Measurements from ENCODE around the gene MAB21L2. TPM values are rescaled to one million over a fixed set of nuclear protein-coding genes. Genes with fewer than 3 reads are reported as not detected.

Gene MAB21L2
- total and polyA plus RNA-seq, 2 experiments from 2014 or later = not detected

GRCh38 chr4:150540959-150541360, 41.0 kb upstream of the MAB21L2 start:
- Histone ChIP-seq H3K4me2 (ENCODE audit: unreplicated experiment) (no peak overlapping the region), H3F3A (ENCODE audit: insufficient read depth) (no peaks in the 10 kb centered on the region), H4K20me1 (ENCODE audit: insufficient read depth) (no peaks in the 10 kb centered on the region), H3K27me3 (replicated peaks; ENCODE audit: insufficient read depth) (no peaks in the 10 kb centered on the region), H3K27ac (no peak overlapping the region), H3K36me3 (ENCODE audit: low read depth) (no peaks in the 10 kb centered on the region), H3K9me2 (ENCODE audit: insufficient read depth) (no peaks in the 10 kb centered on the region), H3K79me2 (ENCODE audit: insufficient read depth) (no peaks in the 10 kb centered on the region), H2AFZ (no peak overlapping the region), H3K9me3 (ENCODE audit: low read depth) (no peaks in the 10 kb centered on the region), H3K4me1 (ENCODE audit: insufficient read depth) (no peaks in the 10 kb centered on the region), H3K4me3 (no peak overlapping the region), H3K9ac (no peak overlapping the region)
- WGBS, 2 experiments (ENCODE audit: low coverage in 1 of 2, low lambda C conversion rate in 2 of 2, missing lambda C conversion rate in 2 of 2) = 78 to 81% methylated on average over 3 of the region's 3 CpGs
- in situ Hi-C loops (cut with MboI) = no loop called here
- TF ChIP-seq EZH2 (IDR thresholded peaks at IDR 0.05; ENCODE audit: insufficient read depth, poor library complexity, severe bottlenecking) (no peak), EZH2phosphoT487 (IDR thresholded peaks at IDR 0.05; ENCODE audit: insufficient read depth, low read depth) (no peak)
- no peak for DNase-seq

GRCh38 chr4:150541681-150542080, 40.3 kb upstream of the MAB21L2 start:
- H3K79me2 ChIP-seq (ENCODE audit: insufficient read depth) = no peaks in the 10 kb centered on the region
- DNase-seq = no peak
- 80 to 81% methylated on average over 3 of the region's 3 CpGs for WGBS, 2 experiments (ENCODE audit: low coverage in 1 of 2, low lambda C conversion rate in 2 of 2, missing lambda C conversion rate in 2 of 2)

GRCh38 chr4:150543042-150543441, 38.9 kb upstream of the MAB21L2 start:
- no peaks in the 10 kb centered on the region for H3K79me2 ChIP-seq (ENCODE audit: insufficient read depth)
- TF ChIP-seq EZH2 (IDR thresholded peaks at IDR 0.05; ENCODE audit: insufficient read depth, poor library complexity, severe bottlenecking) (no peak), EZH2phosphoT487 (IDR thresholded peaks at IDR 0.05; ENCODE audit: insufficient read depth, low read depth) (no peak)
- no peaks in the 10 kb centered on the region for H3F3A ChIP-seq (ENCODE audit: insufficient read depth)
- no peaks in the 10 kb centered on the region for H3K36me3 ChIP-seq (ENCODE audit: low read depth)
- no peaks in the 10 kb centered on the region for H4K20me1 ChIP-seq (ENCODE audit: insufficient read depth)
- in situ Hi-C loops (cut with MboI) = no loop called here
- H3K27ac ChIP-seq = no peak overlapping the region
- H3K4me3 ChIP-seq = no peak overlapping the region
- H3K4me2 ChIP-seq (ENCODE audit: unreplicated experiment) = no peak overlapping the region
- H3K9ac ChIP-seq = no peak overlapping the region
- H3K4me1 ChIP-seq (ENCODE audit: insufficient read depth) = no peaks in the 10 kb centered on the region
- no peaks in the 10 kb centered on the region for H3K9me2 ChIP-seq (ENCODE audit: insufficient read depth)
- 55 to 56% methylated on average over 1 of the region's 1 CpG for WGBS, 2 experiments (ENCODE audit: low coverage in 1 of 2, low lambda C conversion rate in 2 of 2, missing lambda C conversion rate in 2 of 2)
- no peaks in the 10 kb centered on the region for H3K9me3 ChIP-seq (ENCODE audit: low read depth)
- no peak overlapping the region for H2AFZ ChIP-seq
- no peak for DNase-seq
- no peaks in the 10 kb centered on the region for H3K27me3 ChIP-seq (replicated peaks; ENCODE audit: insufficient read depth)

More at GRCh38 chr4:150541681-150542080, 40.3 kb upstream of the MAB21L2 start:
- H3F3A ChIP-seq (ENCODE audit: insufficient read depth) = no peaks in the 10 kb centered on the region
- H3K27ac ChIP-seq = no peak overlapping the region
- no peaks in the 10 kb centered on the region for H3K9me3 ChIP-seq (ENCODE audit: low read depth)
- H3K36me3 ChIP-seq (ENCODE audit: low read depth) = no peaks in the 10 kb centered on the region
- no peaks in the 10 kb centered on the region for H3K4me1 ChIP-seq (ENCODE audit: insufficient read depth)
- no peaks in the 10 kb centered on the region for H3K9me2 ChIP-seq (ENCODE audit: insufficient read depth)
- no peak overlapping the region for H3K4me2 ChIP-seq (ENCODE audit: unreplicated experiment)
- TF ChIP-seq EZH2 (IDR thresholded peaks at IDR 0.05; ENCODE audit: insufficient read depth, poor library complexity, severe bottlenecking) (no peak), EZH2phosphoT487 (IDR thresholded peaks at IDR 0.05; ENCODE audit: insufficient read depth, low read depth) (no peak)
- H3K9ac ChIP-seq = no peak overlapping the region
- H2AFZ ChIP-seq = no peak overlapping the region
- H3K27me3 ChIP-seq (replicated peaks; ENCODE audit: insufficient read depth) = no peaks in the 10 kb centered on the region
- in situ Hi-C loops (cut with MboI) = no loop called here
- H4K20me1 ChIP-seq (ENCODE audit: insufficient read depth) = no peaks in the 10 kb centered on the region
- no peak overlapping the region for H3K4me3 ChIP-seq

DNA sequence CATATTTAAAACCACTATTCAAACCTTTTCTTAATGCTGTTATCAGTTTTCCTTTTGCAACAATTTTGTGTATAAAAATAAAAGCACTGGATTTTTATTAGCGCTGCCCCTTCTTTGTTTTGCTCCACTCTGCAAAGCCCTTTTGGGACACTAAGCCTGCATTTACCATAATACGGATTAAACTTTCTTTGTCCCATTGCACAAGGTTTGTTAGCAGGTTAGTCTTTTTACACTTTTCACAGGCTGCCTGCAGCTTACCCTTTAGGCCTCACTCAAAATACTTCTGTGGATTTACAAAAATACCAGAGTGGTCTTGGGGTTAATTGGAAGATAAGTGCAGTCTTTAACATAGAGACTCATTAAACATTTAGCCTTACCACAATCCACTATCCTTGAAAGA, 35.7 kb upstream of the MAB21L2 start:
- 94 to 96% methylated on average over 2 of the region's 2 CpGs for WGBS, 2 experiments (ENCODE audit: low coverage in 1 of 2, low lambda C conversion rate in 2 of 2, missing lambda C conversion rate in 2 of 2)
- no peaks in the 10 kb centered on the region for H3K36me3 ChIP-seq (ENCODE audit: low read depth)
- no peaks in the 10 kb centered on the region for H3K9me2 ChIP-seq (ENCODE audit: insufficient read depth)
- no peak overlapping the region for H2AFZ ChIP-seq
- in situ Hi-C loops (cut with MboI) = no loop called here
- no peak overlapping the region for H3K27ac ChIP-seq
- no peaks in the 10 kb centered on the region for H3K27me3 ChIP-seq (replicated peaks; ENCODE audit: insufficient read depth)
- TF ChIP-seq EZH2phosphoT487 (IDR thresholded peaks at IDR 0.05; ENCODE audit: insufficient read depth, low read depth) (no peak), EZH2 (IDR thresholded peaks at IDR 0.05; ENCODE audit: insufficient read depth, poor library complexity, severe bottlenecking) (no peak)
- DNase-seq = no peak
- no peak overlapping the region for H3K4me3 ChIP-seq
- H3K4me1 ChIP-seq (ENCODE audit: insufficient read depth) = no peaks in the 10 kb centered on the region
- no peaks in the 10 kb centered on the region for H3K79me2 ChIP-seq (ENCODE audit: insufficient read depth)
- no peak overlapping the region for H3K4me2 ChIP-seq (ENCODE audit: unreplicated experiment)
- no peaks in the 10 kb centered on the region for H4K20me1 ChIP-seq (ENCODE audit: insufficient read depth)
- no peak overlapping the region for H3K9ac ChIP-seq
- H3K9me3 ChIP-seq (ENCODE audit: low read depth) = no peaks in the 10 kb centered on the region
- no peaks in the 10 kb centered on the region for H3F3A ChIP-seq (ENCODE audit: insufficient read depth)

Data from GM23248 (cell line).